Measurements from ENCODE around the gene ST3GAL6.
"Not testable (repeated sequence)": the region's sequence is repeated elsewhere in the genome, so short reads cannot be mapped to it uniquely, and the experiment has no call there.

ST3GAL6 gene

DNA sequence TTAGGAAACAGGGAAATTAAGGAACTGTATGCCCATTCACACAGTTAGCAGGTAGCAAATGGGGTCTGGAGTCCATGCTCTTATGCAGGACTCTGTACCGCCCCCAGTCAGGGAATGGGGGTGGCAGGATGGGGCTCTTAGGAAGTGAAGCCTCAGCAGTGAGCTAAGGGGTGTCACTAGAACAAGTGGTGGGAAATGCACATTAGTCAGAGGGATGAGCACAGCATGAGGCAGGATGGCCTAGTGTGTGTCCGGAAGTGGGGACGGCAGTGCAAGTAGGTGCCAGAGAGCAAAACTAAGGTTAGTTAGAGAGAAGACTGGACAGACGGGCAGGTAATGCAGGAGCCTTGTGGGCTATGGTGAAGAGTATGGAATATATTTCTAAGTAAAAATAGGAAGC, 60.7 kb downstream of the ST3GAL6 start:
- no peak overlapping the region for H3K4me3 ChIP-seq (ENCODE audit: low read depth, low read length)
- TF ChIP-seq, protein P1, sequence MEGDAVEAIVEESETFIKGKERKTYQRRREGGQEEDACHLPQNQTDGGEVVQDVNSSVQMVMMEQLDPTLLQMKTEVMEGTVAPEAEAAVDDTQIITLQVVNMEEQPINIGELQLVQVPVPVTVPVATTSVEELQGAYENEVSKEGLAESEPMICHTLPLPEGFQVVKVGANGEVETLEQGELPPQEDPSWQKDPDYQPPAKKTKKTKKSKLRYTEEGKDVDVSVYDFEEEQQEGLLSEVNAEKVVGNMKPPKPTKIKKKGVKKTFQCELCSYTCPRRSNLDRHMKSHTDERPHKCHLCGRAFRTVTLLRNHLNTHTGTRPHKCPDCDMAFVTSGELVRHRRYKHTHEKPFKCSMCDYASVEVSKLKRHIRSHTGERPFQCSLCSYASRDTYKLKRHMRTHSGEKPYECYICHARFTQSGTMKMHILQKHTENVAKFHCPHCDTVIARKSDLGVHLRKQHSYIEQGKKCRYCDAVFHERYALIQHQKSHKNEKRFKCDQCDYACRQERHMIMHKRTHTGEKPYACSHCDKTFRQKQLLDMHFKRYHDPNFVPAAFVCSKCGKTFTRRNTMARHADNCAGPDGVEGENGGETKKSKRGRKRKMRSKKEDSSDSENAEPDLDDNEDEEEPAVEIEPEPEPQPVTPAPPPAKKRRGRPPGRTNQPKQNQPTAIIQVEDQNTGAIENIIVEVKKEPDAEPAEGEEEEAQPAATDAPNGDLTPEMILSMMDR (IDR thresholded peaks at IDR 0.05; ENCODE audit: low read depth, low read length) = no peak
- no peaks in the 10 kb centered on the region for H3K4me1 ChIP-seq
- H3K27me3 ChIP-seq = no peaks in the 10 kb centered on the region
- H3K9me3 ChIP-seq = no peaks in the 10 kb centered on the region
- DNase-seq = no peak
- H3K36me3 ChIP-seq = no peaks in the 10 kb centered on the region

DNA sequence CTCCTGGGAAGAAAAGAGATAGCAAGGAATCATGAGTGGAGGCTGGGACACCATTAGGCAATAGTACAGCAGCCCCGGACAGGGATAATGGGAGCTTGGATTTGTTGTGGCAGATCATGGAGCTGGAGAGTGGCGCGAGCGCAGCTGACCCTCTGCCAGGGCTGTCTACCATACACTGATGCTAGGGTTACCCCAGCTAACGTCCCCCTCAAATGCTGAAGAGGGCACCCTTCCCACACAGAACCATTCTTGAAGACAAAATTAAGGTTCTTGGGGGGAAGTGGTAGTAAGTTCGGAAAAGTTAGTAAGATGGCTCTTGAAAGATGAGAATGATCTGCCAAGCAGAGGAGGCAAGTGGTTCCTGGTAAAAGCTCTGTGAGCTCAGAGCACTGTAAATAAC, 61.1 kb downstream of the ST3GAL6 start:
- no peaks in the 10 kb centered on the region for H3K27me3 ChIP-seq

DNA sequence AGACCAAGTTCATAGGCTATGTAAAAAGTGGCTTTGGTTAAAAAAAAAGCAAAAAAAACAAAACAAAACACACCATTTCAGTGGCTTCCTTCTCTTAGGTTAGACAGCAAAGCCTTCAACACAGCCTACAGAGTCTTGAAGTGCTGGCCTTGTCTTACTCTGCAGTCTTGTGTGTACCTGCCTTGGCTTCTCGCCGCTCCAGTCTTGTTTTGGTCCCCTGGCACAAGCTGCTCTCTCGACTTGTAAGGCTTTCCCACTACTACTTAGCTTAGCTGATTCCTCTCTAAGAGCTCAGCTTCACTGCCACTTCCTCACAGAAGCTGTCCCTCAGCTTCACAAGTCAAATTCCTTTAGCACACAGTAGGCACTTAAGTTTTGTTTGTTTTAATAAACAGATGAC, 63.0 kb downstream of the ST3GAL6 start:
- DNase-seq = no peak
- H3K27me3 ChIP-seq = no peaks in the 10 kb centered on the region
- no peaks in the 10 kb centered on the region for H3K36me3 ChIP-seq
- TF ChIP-seq, protein P1 (IDR thresholded peaks at IDR 0.05; ENCODE audit: low read depth, low read length) = no peak
- H3K9me3 ChIP-seq = no peaks in the 10 kb centered on the region; the same call in 1 of the 2 replicates
- H3K4me1 ChIP-seq = no peaks in the 10 kb centered on the region
- no peak overlapping the region for H3K4me3 ChIP-seq (ENCODE audit: low read depth, low read length)

More for the DNA sequence above, 61.1 kb downstream of the ST3GAL6 start:
- no peak for DNase-seq
- no peak overlapping the region for H3K4me3 ChIP-seq (ENCODE audit: low read depth, low read length)
- no peaks in the 10 kb centered on the region for H3K36me3 ChIP-seq
- no peaks in the 10 kb centered on the region for H3K9me3 ChIP-seq
- H3K4me1 ChIP-seq = no peaks in the 10 kb centered on the region
- TF ChIP-seq, protein P1 (IDR thresholded peaks at IDR 0.05; ENCODE audit: low read depth, low read length) = 0 out of 2 replicates have a peak, but pooled peaks have one; percentile 5

DNA sequence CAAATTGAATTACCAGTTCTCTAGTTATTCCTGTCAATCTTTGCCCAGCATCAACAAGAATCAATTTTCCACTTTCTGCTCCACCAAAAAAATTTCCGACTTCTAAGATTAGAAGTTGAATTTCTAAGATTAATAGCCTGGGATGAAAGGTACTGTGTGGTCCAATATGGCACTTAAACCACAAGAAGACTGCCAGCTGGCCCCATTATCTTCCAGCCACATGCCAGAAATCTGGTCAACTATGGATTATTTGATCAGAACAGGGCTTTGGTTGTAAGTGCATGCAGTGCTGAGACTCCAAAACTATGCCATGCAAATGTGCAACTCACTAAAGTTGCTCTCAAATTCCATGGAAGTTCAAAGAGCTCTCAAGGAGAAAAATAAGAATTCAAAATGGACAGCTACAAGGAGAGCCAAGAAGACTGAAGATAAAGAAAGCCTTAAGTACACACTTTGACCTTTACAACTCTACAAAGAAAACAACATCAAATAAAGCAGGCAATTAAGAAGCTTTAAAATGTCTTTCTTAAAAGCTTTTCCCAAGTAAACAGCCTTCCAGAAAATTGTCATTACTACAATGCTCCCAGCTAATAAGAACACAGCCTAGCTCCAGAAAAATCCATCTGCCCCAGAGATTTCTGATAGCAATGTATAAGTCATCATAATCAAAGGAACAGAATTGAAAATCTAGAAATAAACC, 64.2 kb downstream of the ST3GAL6 start:
- no peaks in the 10 kb centered on the region for H3K27me3 ChIP-seq
- H3K4me1 ChIP-seq = no peaks in the 10 kb centered on the region
- no peak overlapping the region for H3K4me3 ChIP-seq (ENCODE audit: low read depth, low read length)
- H3K9me3 ChIP-seq = no peaks in the 10 kb centered on the region; the same call in 1 of the 2 replicates
- no peaks in the 10 kb centered on the region for H3K36me3 ChIP-seq
- DNase-seq = no peak
- TF ChIP-seq, protein P1 (IDR thresholded peaks at IDR 0.05; ENCODE audit: low read depth, low read length) = no peak

DNA sequence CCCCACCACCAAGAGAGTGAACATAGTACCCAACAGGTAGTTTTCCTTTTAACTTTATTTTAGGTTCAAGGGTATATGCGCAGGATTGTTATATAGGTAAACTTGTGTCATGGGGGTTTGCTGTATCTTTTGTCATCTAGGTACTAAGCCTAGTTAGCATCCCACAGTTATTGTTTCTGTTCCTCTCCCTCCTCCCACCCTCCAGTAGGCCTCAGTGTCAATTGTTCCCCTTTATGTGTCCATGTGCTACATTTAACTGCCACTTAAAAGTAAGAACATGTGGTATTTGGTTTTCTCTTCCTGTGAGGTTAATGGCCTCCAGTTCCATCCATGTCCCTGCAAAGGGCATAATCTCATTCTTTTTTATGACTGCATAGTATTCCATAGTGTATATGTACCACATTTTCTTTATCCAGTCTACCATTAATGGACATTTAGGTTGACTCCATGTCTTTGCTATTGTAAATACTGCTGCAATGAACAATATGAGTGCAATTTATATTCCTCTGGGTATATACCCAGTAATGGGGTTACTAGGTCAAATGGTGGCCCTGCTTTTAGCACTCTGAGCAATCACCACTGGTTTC, 66.2 kb downstream of the ST3GAL6 start:
- H3K9me3 ChIP-seq = no peaks in the 10 kb centered on the region; the same call in 1 of the 2 replicates
- H3K27me3 ChIP-seq = no peaks in the 10 kb centered on the region
- TF ChIP-seq, protein P1 (IDR thresholded peaks at IDR 0.05; ENCODE audit: low read depth, low read length) = no peak
- DNase-seq = no peak
- H3K4me1 ChIP-seq = no peaks in the 10 kb centered on the region
- H3K4me3 ChIP-seq (ENCODE audit: low read depth, low read length) = no peak overlapping the region
- no peaks in the 10 kb centered on the region for H3K36me3 ChIP-seq

DNA sequence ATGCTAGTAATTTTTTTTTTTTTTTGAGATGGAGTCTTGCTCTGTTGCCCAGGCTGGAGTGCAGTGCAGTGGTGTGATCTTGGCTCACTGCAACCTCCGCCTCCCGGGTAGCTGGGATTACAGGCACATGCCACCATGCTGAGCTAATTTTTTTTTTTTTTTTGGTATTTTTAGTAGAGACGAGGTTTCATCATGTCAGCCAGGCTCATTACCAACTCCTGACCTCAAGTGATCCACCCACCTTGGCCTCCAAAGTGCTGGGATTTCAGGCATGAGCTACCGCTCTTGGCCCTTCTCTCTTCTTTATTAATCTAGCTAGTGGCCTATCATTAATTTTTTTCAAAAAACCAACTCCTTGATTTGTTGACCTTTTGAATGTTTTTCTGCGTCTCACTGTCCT, 67.9 kb downstream of the ST3GAL6 start:
- not testable (repeated sequence) for H3K4me1 ChIP-seq; H3K27me3 ChIP-seq; H3K9me3 ChIP-seq; H3K36me3 ChIP-seq; DNase-seq; H3K4me3 ChIP-seq (ENCODE audit: low read depth, low read length)

All from BE2C (cell line).